HG03095 (cell line): Measurements from ENCODE around the gene C10orf71.

Source experiments
- ATAC-seq: cut with Tn5 transposase; IDR thresholded peaks from one replicate; pipeline ENCODE4 v1.9.1; 2021; ENCODE audit warnings: moderate library complexity; ENCODE audit not compliant: unreplicated experiment

C10orf71 gene

GRCh38 chr10:49273626-49274025, 25.3 kb upstream of the C10orf71 start:
- ATAC-seq: no peak

GRCh38 chr10:49274886-49275285, 24.1 kb upstream of the C10orf71 start:
- ATAC-seq: no peak

- no peak for ATAC-seq
Measured at GRCh38 chr10:49275896-49276295, 23.1 kb upstream of the C10orf71 start.

- ATAC-seq: no peak
Measured at GRCh38 chr10:49276596-49276995, 22.4 kb upstream of the C10orf71 start.

GRCh38 chr10:49277973-49278372, 21.0 kb upstream of the C10orf71 start:
- no peak for ATAC-seq

- no peak for ATAC-seq
Measured at GRCh38 chr10:49278497-49278981, 20.4 kb upstream of the C10orf71 start.

GRCh38 chr10:49279015-49279880, 19.7 kb upstream of the C10orf71 start:
- no peak for ATAC-seq

- no peak for ATAC-seq
Measured at GRCh38 chr10:49280001-49280408, 19.0 kb upstream of the C10orf71 start.

GRCh38 chr10:49281461-49281860, 17.5 kb upstream of the C10orf71 start:
- ATAC-seq: no peak

GRCh38 chr10:49282306-49282705, 16.7 kb upstream of the C10orf71 start:
- no peak for ATAC-seq

GRCh38 chr10:49282879-49283341, 16.1 kb upstream of the C10orf71 start:
- no peak for ATAC-seq

GRCh38 chr10:49283491-49283890, 15.5 kb upstream of the C10orf71 start:
- ATAC-seq: no peak

GRCh38 chr10:49284356-49284755, 14.6 kb upstream of the C10orf71 start:
- no peak for ATAC-seq

- ATAC-seq: no peak
Measured at GRCh38 chr10:49285232-49285631, 13.7 kb upstream of the C10orf71 start.

- no peak for ATAC-seq
Measured at GRCh38 chr10:49286686-49287085, 12.3 kb upstream of the C10orf71 start.

GRCh38 chr10:49287689-49288340, 11.2 kb upstream of the C10orf71 start:
- no peak for ATAC-seq

GRCh38 chr10:49288341-49289065, 10.5 kb upstream of the C10orf71 start:
- ATAC-seq: no peak

- ATAC-seq: no peak
Measured at GRCh38 chr10:49289480-49289879, 9.5 kb upstream of the C10orf71 start.

GRCh38 chr10:49290131-49290530, 8.8 kb upstream of the C10orf71 start:
- no peak for ATAC-seq

GRCh38 chr10:49290607-49291006, 8.4 kb upstream of the C10orf71 start:
- no peak for ATAC-seq

GRCh38 chr10:49292565-49293207, 6.3 kb upstream of the C10orf71 start:
- ATAC-seq: no peak
